ENCODE measurements around the gene PCCB.
"Not testable (repeated sequence)": the region's sequence is repeated elsewhere in the genome, so short reads cannot be mapped to it uniquely, and the experiment has no call there.

PCCB gene

DNA sequence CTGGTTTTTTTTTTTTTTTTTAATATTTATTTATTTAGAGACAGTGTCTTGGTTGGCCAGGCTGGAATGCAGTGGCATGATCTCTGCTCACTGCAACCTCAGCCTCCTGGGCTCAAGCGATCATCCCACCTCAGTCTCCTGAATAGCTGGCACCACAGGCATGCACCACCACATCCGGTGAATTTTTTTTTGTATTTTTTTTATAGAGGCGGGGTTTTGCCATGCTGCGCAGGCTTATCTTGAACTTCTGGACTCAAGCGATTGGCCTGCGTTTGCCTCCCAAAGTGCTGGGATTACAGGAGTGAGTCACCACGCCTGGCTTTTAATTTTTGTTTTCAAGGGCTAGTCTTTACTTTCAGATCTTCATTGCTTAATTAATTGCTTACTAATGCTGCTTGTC lies 13.1 kb downstream of the PCCB start:
- DNase-seq = no peak

DNA sequence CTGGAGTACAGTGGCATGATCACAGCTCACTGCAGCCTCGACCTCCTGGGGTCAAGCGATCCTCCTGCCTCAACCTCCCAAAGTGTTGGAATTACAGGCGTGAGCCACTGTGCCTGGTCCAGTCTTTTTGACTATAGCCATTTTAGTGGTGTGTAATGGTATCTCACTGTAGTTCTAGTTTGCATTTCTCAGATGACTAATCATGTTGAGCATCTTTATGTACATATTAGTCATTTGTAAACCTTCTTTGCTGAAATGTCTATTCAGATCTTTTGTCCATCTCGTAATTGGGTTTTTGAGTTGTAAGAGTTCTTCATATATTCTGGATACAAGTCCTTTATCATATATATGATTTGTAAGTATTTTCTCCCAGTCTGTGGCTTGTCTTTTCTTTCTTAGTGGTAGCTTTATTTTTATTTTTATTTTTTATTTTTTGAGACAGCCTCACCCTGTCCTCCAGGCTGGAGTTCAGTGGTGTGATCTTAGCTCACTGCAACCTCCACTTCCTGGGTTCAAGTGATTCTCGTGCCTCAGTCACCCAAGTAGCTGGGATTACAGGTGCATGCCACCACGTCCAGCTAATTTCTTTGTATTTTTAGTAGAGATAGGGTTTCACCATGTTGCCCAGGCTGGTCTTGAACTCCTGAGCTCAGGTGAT lies 16.5 kb downstream of the PCCB start:
- not testable (repeated sequence) for DNase-seq

DNA sequence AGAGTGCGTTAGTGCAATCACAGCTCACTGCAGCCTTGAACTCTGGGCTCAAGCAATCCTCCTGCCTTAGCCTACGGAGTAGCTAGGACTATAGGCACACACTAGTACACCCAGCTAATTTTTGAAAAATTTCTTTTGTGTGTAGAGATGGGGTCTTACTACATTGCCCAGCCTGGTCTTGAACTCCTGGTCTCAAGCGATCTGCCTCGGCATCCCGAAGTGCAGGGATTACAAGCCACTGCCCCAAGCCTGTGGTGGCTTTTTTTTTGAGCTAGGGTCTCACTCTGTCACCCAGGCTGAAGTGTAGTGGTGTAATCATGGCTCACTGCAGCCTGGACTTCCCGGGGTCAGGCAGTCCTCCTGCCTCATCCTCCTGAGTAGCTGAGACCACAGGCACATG lies 17.1 kb downstream of the PCCB start:
- DNase-seq = no peak

DNA sequence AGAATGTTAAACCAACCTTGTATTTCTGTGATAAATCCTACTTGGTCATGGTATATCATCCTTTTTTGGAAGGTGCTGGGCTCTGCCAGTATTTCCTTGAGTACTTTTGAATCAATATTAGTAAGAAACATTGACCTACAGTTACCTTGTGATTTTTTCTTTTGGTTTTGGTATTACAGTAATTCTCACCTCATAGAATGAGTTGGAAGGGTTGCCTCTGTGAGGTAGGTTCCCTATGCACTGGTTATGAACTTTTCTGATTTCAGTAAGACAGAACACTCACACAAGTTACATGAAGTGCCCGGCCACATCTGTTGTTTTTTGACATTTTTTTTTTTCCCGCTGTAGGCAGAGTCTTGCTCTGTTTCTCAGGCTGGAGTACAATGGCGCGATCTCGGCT lies 20.0 kb downstream of the PCCB start:
- DNase-seq = no peak

DNA sequence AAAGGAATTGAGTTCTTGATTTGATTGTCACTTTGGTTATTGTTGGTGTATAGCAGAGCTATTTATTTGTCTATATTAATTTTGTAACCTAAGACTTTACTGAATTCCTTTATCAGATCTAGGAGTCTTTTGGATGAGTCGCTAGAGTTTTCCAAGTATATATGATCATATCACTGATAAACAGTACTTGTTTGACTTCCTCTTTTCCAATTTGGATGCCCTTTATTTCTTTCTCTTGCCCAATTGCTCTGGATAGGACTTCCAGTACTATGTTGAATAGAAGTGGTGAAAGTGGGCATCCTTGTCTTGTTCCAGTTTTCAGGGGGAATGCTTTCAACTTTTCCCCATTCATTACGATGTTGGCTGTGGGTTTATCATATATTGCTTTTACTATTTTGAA lies 21.5 kb downstream of the PCCB start:
- not testable (repeated sequence) for DNase-seq

DNA sequence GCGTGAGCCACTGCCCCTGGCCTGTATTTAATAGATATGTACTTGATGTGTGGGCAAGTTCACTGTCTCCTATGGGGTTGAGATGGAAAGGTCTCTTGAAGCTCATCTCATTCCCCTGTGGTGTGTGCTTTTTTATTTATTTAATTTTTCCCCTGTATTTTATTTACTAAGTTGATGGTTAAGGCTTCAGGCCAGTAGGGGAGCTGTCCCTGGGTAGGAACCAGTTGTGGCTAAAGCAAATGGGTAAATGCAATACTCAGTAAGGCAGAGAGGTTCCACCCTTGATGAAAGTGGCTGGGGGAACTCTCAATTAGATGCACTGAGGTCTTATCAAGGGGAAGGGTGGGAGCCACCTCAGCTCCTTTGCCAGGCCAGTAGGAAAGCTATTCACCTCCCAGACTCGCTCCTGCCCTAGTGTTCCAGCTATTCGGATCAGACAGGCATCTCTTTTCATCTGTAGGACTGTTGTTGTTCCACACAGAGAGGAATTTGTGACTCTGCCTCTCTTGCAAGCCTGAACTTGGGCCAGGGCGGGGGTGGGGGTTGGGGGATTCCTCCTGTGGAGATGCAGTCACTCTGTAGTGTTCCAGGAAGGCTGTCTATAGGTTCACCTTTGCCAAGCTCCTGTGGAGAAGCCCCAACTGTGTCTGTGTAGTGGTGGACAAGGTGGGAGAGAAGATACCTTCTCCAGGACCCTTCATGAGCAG lies 26.1 kb downstream of the PCCB start:
- no peak for DNase-seq

DNA sequence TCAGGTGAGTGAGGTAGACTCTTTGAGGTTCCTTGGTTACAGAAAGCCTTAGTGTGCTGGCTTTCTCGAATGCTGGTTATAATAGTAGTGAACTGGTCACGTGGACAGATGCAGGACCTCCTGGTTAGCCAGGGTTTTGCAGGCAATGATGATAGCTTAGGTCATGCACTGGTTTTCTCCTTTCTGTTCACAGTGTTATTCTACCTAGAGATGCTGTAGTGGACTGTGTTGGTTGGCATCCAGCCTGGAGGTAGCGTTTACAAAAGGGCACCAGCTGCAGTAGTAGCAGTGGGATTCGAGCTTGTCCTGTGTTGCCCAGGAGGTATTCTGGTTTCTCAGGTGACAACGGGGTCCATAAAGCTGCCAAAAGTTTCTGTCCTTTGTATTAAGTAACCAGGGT lies 27.0 kb downstream of the PCCB start:
- DNase-seq = no peak

DNA sequence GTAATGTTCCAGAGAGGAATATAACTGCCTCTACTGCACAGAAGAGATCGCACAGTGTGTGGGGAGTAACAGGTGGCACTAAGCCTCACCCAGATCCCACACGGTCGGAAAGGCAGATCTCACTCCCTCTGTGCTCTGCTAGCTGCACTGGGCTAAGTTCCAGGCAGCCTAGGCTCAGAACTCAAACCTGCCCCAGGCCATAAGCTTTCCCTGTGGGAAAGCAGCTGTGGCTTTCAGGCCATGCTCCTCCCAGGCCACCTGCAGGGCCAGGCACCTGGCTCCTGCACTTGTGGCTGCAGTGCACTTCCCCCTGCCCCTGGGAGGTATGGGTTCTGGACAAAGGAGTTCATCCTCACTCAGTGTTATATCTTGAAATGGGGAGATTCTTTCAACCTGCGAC lies 27.5 kb downstream of the PCCB start:
- DNase-seq = no peak

DNA sequence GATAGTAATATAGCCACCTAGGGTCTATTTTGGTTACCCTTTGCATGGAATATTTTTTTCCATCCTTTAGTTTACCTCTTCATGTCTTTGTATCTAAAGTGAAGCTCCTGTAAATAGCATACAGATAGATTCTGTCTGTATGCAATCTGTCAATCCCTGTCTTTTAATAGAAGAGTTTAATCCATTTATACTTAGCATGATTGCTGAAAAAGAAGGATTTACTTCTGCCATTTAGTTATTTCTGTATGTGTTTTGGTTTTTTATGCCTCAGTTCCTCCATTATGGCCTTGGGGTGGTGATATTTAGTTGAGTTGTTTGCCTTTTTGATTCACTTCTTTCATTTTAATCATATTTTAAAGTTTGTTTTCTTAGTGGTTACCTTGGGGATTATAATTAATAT lies 29.0 kb downstream of the PCCB start:
- DNase-seq = no peak

DNA sequence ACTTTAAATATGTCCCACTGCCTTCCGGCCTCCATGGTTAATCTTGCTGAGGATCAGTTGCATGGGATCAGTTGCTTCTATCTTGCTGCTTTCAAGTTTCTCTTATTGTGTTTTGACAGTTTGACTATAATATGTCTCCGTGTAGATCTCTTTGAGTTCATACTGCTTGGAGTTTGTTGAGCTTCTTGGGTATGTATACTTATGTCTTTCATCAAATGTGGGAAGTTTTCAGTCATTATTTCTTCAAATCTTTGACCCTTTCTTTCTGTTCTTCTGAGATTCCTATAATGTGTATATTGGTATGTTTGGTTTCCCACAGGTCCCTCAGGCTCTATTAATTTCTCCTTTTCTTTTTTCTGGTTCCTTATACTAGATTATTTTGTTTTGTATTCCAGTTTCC lies 30.8 kb downstream of the PCCB start:
- DNase-seq = no peak

DNA sequence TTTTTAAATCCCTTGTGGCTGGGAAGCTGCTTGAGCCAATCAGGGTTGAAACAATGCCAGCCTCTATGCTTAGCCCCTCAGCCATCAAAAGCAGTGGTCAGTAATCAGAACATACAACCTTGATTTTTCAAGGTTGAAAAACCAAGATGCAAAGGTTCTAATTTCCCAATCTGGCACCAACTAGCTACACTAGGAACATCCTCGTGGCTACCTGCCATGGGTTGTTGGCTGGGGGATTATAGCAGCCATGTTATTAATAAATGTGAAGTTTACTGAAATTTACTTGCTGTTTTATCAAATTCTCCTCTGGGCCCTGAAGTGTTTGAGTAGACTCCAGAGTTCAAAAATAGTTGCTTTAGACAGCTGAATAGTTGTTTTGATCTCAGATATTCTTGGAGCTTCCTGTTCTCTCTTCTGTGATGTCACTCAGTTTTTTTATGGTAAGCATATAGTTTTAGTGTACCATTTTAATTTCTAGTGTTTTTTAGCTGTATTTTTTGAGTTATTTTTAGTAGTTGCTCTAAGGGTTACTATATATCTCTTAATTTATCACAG lies 31.9 kb downstream of the PCCB start:
- no peak for DNase-seq

DNA sequence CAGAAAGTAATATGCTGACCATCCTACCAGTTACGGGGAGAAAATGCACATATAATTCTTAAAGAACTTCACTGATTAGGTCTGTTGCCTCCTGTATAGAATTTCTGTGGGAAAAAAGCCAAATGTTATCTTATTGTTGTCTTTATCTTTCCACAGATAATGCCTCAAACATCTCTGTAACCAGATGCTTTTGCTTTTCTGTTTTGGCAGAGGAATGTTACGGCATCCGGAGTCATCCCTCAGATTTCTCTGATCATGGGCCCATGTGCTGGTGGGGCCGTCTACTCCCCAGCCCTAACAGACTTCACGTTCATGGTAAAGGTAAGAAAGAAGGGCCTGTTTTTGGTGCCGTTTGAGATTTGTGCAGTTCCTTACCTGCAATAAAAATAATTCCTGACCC lies 33.5 kb downstream of the PCCB start:
- no peak for DNase-seq

DNA sequence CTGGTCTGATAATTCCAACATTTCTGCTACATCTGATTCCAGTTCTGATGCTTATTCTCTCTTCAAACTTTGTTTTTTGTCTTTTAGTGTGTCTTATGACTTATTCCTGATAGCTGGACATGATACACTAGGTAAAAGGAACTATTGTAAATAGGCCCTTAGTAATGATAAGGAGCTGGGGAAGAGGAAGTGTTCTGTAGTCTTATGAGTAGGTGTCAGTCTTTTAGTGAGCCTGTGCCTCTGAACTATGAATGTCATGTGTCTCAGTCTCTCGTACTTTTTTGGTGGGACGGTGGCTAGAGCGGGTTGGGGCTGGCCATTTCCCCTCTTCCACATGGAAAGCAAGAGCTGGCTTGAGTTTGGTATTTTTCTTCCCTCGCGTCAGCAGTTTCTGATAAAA lies 41.2 kb downstream of the PCCB start:
- no peak for DNase-seq

DNA sequence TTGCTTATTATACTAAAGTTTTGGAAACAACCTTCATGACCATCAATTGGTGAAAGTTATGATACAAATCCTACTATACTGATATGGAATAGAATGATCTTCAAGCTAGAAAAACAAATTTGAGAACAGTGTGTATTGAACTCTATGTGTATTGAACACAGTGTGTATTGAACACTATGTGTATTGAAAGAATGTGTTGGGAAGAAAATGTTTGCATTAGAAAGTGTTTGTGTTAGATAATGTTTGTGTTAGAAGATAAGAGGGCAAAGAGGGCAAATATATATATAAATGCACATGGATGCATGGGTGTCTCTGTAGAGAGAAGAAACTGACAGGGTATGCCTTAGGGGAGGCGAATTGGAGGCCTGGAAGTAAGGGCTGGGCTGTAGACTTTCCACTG lies 42.4 kb downstream of the PCCB start:
- DNase-seq = no peak

DNA sequence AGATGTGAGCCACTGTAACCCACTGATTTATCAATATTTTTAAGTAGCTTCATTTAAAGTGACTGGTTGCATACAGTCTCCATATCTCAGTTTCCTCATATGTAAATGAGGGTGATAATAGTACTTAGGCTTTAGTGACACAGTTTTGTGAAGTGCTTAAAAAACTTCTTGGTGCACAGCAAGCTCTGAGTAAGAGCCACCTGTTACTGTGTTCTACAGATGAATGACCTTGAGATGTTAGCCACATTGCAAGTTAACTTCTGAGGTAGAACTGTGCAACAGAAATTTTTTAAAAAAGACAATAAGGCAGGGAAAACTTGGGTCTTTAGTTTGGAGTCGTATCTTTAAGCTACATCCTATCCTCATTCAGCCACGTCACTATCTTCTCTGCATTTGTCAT lies 43.1 kb downstream of the PCCB start:
- no peak for DNase-seq

DNA sequence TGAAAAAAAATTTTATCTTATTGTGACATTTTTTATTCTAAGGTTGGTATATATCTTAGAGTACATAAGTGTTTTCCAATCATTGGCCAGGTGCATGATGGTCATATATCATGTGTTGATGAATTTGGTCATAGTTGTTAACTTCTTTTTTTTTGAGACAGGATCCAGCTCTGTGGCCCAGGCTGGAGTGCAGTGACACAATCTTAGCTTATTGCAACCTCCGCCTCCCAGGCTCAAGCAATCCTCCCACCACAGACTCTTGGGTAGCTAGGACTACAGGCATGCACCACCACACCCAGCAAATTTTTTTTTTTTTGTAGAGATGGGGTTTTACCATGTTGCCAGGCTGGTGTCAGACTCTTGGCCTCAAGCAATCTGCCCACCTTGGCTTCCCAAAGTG lies 44.0 kb downstream of the PCCB start:
- DNase-seq = no peak

DNA sequence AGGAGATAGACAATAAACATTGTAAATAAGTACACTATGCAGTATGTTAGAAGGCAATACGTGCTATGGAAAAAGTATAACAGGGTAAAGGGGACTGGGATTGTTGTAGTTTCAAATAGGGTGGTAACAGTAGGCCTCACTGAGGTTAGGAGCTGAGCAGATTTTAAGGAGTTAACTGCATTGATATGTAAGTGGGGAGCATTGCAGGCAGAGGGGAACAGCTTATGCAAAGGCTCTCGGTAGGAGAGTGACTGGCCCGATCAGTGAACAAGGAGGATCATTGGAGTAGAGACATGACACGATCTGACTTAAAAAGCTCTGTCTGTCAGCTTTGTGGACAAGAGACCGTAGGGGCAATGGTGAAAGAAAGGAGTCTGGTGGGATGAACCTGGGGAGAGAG lies 46.8 kb downstream of the PCCB start:
- DNase-seq = no peak

DNA sequence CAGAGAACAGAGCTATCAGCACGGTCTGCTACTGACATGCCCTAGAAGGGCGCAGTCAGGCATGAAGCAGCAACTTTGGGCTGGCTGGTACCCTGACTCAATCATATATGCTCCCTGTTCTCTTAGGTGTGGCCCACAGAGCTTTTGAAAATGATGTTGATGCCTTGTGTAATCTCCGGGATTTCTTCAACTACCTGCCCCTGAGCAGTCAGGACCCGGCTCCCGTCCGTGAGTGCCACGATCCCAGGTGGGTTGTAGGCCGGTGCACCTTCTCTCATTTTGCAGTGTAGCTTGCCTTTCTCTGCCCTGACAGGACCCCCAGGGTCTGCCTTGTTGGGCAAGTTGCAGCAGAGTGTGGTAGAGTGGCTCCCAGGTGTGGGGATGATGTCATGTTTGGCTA lies 47.7 kb downstream of the PCCB start:
- no peak for DNase-seq

DNA sequence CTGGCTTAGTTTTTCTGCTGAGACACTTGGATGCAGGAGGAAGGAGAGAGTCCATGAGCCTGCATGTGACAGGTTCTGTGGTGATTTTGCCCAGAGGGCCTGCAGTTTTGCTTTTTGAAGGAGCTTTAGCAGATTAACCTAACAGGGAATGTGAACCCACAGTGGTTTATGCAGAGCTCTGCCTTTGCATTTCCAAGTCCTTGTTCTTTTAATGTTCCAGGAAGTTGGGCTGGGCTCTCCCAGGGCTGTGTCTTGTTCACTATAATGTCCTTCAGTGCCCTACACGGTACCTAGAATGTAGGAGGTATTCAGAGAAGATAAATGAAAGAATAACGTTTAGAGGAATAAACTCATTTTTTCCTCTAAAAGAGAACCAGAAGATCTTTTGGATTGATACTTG lies 50.3 kb downstream of the PCCB start:
- no peak for DNase-seq

DNA sequence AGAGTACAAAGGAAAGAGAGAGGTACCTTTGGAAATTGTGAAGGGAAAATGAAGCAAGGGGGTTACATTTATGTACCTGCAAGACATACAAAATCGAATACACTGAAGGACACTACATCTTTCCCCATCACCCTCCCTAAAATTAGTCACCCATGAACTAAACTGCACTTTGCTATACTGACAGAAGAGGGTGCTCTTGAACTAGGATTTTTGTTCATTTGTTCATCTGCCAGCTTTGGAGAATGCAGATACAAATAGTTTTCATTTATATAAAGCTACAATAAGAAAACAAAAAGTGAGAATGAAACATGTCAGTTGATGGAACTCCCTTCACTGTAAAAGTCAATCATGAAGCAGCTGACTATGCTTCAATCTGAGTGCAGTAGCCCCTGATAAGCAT lies 55.7 kb downstream of the PCCB start:
- DNase-seq = no peak

DNA sequence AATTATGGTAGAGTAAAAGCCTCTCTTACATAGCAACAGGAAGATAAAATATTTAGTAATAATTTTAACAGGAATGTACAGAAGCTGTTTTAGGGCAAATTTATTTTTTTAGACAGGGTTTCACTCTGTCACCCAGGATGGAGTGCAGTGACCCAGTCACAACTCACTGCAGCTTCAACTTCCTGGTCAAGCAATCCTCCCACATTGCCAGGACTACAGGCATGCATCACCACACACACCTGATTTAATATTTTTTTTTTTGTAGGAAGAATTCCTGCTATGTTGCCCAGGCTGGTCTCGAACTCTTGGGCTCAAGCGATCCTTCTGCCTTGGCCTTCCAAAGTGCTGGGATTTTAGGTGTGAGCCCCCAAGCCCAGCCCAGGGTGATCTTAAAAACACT lies 61.1 kb downstream of the PCCB start:
- DNase-seq = no peak

DNA sequence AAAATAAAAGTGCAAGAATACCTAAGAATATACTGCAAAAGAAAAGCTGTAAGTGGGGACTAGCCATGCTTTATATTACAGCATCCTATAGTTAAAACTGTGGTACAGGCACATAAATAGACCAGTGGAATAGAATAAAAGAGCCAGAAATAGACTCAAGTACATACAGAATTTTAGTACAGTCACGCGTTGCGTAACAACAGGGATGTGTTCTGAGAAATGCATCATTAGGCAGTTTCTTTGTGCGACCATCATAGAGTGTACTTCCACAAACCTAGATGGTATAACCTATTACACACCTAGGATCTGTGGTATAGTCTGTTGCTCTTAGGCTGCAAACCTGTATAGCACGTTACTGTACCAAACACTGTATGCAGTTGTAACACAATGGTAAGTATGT lies 61.8 kb downstream of the PCCB start:
- no peak for DNase-seq

DNA sequence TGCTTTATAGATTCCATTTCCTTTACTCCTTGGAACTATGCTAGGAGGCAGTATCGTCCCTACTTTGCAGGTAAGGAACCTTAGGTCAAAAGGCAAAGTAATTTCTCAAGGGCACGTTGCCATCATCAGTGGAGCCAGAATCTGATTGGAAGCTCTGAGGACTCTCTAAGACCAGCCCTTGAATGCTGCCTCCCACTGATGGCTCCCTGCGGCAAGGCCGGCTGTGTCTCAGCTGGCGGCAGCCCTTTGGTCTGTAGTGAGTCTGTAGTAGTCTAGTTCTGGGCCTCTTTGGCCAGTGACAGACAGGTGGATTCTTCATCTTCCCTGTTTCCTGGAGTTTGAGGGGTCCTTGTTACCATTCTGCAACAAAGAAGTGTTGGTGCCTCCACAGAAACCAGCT lies 76.2 kb downstream of the PCCB start:
- no peak for DNase-seq

DNA sequence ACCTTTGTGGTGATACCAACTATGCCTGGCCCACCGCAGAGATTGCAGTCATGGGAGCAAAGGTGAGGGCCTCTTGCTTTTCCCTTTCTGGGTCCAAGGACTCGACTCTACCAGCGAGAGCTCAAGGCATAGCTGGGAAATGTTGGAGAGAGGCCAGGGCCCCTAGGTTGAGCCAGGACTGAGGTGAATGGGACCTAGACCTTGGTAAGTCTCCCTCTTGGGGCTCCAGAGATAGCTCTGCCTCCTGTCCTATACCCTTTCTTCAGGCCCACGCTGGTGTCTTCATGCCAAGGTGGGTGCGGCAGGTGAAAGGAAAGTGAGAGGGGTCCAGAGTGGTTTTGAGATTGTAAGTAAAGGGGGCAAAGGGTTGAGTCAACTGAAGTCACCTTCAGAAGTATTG lies 77.5 kb downstream of the PCCB start:
- DNase-seq = no peak

DNA sequence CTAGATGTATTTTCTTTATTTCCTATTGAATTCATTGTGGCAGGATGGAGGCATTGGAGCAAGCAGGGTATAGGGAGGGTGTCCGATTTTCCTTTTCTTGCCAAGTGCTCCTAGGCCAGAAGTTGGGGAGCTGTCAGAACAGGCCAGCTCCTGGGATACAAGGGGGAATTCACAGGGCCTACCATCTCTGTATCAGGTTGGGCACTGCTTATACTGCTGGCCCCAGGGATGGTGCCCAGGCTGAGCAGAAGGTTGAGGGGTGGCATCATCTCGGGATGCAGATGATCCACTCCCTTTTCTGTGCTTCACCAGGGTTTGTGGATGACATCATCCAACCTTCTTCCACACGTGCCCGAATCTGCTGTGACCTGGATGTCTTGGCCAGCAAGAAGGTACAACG lies 79.5 kb downstream of the PCCB start:
- no peak for DNase-seq
